Right lobe of liver (tissue), 6 donors: Measurements from ENCODE around the gene DGLUCY. TPM values are rescaled to one million over a fixed set of nuclear protein-coding genes. Genes with fewer than 3 reads are reported as not detected.

Experiments used
- ATAC-seq, 4 donors: fragments of 200-7000 bp; cut with Tn5 transposase; one replicate each; pipeline ENCODE4 v1.9.1; 2020; ENCODE audit warnings: mild to moderate bottlenecking in 4 of 4, moderate library complexity in 4 of 4
- DNase-seq, 3 donors: peaks; one replicate each; pipeline ENCODE4 v3.0.0-alpha.2; 2020
- H3K27ac ChIP-seq, 3 donors: fragments of 200-600 bp; one replicate each; pipeline ENCODE4 v1.8.0; 2022
- H3K27me3 ChIP-seq, 2 donors: fragments of 200-600 bp; one replicate each; pipeline ENCODE4 v1.8.0; 2022
- H3K36me3 ChIP-seq, 4 donors: fragments of 200-600 bp; sonication (generic) in 1 of 4; one replicate each; pipeline versions ENCODE4 v1.5.1 to v1.8.0; 2017 to 2022; ENCODE audit warnings: control low read depth in 1 of 4
- H3K4me1 ChIP-seq, 4 donors: fragments of 200-600 bp; sonication (generic) in 1 of 4; one replicate each; pipeline versions ENCODE4 v1.5.1 to v1.8.0; 2017 to 2022; ENCODE audit warnings: control low read depth in 1 of 4
- H3K4me3 ChIP-seq, 3 donors: fragments of 200-600 bp; one replicate each; pipeline ENCODE4 v1.8.0; 2022
- H3K9me3 ChIP-seq, 4 donors: fragments of 200-600 bp; sonication (generic) in 1 of 4; one replicate each; pipeline versions ENCODE4 v1.5.1 to v1.8.0; 2017 to 2022; ENCODE audit warnings: control low read depth in 1 of 4
- CTCF ChIP-seq, 4 donors: fragments of 200-600 bp in 3 of 4; fragments of 450-650 bp in 1 of 4; IDR thresholded peaks; one replicate each; pipeline versions ENCODE4 v1.5.1 to v1.8.0; 2016 to 2022; ENCODE audit warnings: antibody characterized with exemption in 4 of 4, mild to moderate bottlenecking in 2 of 4
- POLR2A ChIP-seq: fragments of 450-650 bp; IDR thresholded peaks from one replicate; pipeline ENCODE4 v1.6.1; 2017; ENCODE audit warnings: antibody characterized with exemption, mild to moderate bottlenecking
- WGBS: methylation state at CpG from one replicate; pipeline ENCODE4 v1.1.6; 2018; ENCODE audit warnings: low coverage, low lambda C conversion rate; ENCODE audit not compliant: insufficient coverage; ENCODE audit errors: missing lambda C conversion rate; 5-methylcytosine and 5-hydroxymethylcytosine counted together
- intact Hi-C, 2 donors: fragments of 100-400 bp; cut with DNase I; formaldehyde crosslinking; loops; one replicate each; pipeline versions ENCODE4 v1.11.2 to v1.14.1; 2022
- total RNA-seq, 6 experiments: library from RNA; depleted of rRNA in 2 of 6; stranded (reverse); fragments of >200 nt in 2 of 6; fragmentation: NEBNext Ultra II Directional in 3 of 6; extraction: Animal tissue kit (Norgen Biotek cat#: 25700) in 3 of 6; gene quantifications; one replicate each; pipeline versions ENCODE4 v1.1.0 to v1.2.4, GENCODE V29; 2016 to 2023
- donor health status: DM: no; HTN: yes; CAD: no.
- donor health status: DM: no; HTN: no; CAD: no.
- donor health status: DM: no; HTN: no; CAD: no.
- donor health status: DM: no; HTN: yes; CAD: no.
- donor health status: DM: no; HTN: yes; CAD: no.

DGLUCY gene
- total RNA-seq, 6 experiments from 2014 or later = 26.7 to 55.6 (median 39.8) TPM

GRCh38 chr14:91253795-91254323 lies 140.0 kb downstream of the DGLUCY start:
- Histone ChIP-seq H3K4me1 (peaks cover 0 to 9% (median 0%) of the 10 kb centered on the region in 4 donors), H3K27ac (no peak overlapping the region)
- peak; percentile 28 to 57 (median 35) for ATAC-seq

GRCh38 chr14:91254461-91254860 lies 140.6 kb downstream of the DGLUCY start:
- H3K9me3 ChIP-seq = no peaks in the 10 kb centered on the region
- H3K27me3 ChIP-seq = no peaks in the 10 kb centered on the region
- no peak overlapping the region for H3K27ac ChIP-seq
- ATAC-seq (peak in 2 of 4 donors; percentile 5), DNase-seq (no peak)
- intact Hi-C loops = no loop called here
- no peaks in the 10 kb centered on the region for H3K36me3 ChIP-seq
- 49% methylated on average over 3 of the region's 3 CpGs for WGBS
- TF ChIP-seq POLR2A (no peak), CTCF (IDR thresholded peaks at IDR 0.05) (no peak)
- H3K4me1 ChIP-seq = peaks cover 0 to 9% (median 0%) of the 10 kb centered on the region in 4 donors
- no peak overlapping the region for H3K4me3 ChIP-seq

More at GRCh38 chr14:91253795-91254323, 140.0 kb downstream of the DGLUCY start:
- intact Hi-C loops = no loop called here
- no peak for TF ChIP-seq CTCF (IDR thresholded peaks at IDR 0.05)
- TF ChIP-seq POLR2A = no peak
- no peaks in the 10 kb centered on the region for H3K9me3 ChIP-seq
- H3K36me3 ChIP-seq = no peaks in the 10 kb centered on the region
- no CpG with 5 or more reads among the region's 20 CpGs for WGBS
- H3K4me3 ChIP-seq = peak overlapping the region; percentile 49 to 59 (median 50)
- H3K27me3 ChIP-seq = no peaks in the 10 kb centered on the region
- no peak for DNase-seq

- peaks cover 0 to 9% (median 0%) of the 10 kb centered on the region in 4 donors for H3K4me1 ChIP-seq
Observed at GRCh38 chr14:91255026-91255695, 141.3 kb downstream of the DGLUCY start.

GRCh38 chr14:91256661-91257060 lies 142.8 kb downstream of the DGLUCY start:
- Histone ChIP-seq H3K36me3 (no peaks in the 10 kb centered on the region), H3K27ac (no peak overlapping the region), H3K9me3 (no peaks in the 10 kb centered on the region), H3K27me3 (no peaks in the 10 kb centered on the region), H3K4me1 (peaks cover 0 to 9% (median 0%) of the 10 kb centered on the region in 4 donors), H3K4me3 (no peak overlapping the region)
- TF ChIP-seq POLR2A (no peak), CTCF (IDR thresholded peaks at IDR 0.05) (no peak)
- WGBS = 86% methylated on average over 1 of the region's 1 CpG
- no peak for DNase-seq
- intact Hi-C loops = no loop called here
- ATAC-seq = no peak

More at GRCh38 chr14:91255026-91255695, 141.3 kb downstream of the DGLUCY start:
- Histone ChIP-seq H3K9me3 (no peaks in the 10 kb centered on the region), H3K27me3 (no peaks in the 10 kb centered on the region), H3K4me3 (no peak overlapping the region), H3K27ac (no peak overlapping the region), H3K36me3 (no peaks in the 10 kb centered on the region)
- DNase-seq = no peak
- WGBS = 87% methylated on average over 9 of the region's 9 CpGs
- intact Hi-C loops = no loop called here
- ATAC-seq = no peak
- TF ChIP-seq CTCF (IDR thresholded peaks at IDR 0.05) = no peak
- TF ChIP-seq POLR2A = no peak
